ENCODE results near the gene CABP4.

GRCh38 chr11:67405688-67406339 is 49.3 kb upstream of the CABP4 start:
- TF ChIP-seq CTCF (IDR thresholded peaks at IDR 0.05 in 2 of 3, conservative IDR thresholded peaks at IDR 0.05 in 1 of 3; ENCODE audit: control insufficient read depth in 2 of 3, extremely low read depth in 1 of 3, insufficient read depth in 1 of 3, low read depth in 3 of 3, low read length in 3 of 3) (no peak), TAF1 (IDR thresholded peaks at IDR 0.05; ENCODE audit: borderline replicate concordance, low read depth, low read length) (no peak), MYC (IDR thresholded peaks at IDR 0.05; ENCODE audit: insufficient read depth, insufficient read length, insufficient replicate concordance, low read length, severe bottlenecking) (no peak), BRCA1 (IDR thresholded peaks at IDR 0.05; ENCODE audit: low read depth, low read length) (no peak), POLR2A (IDR thresholded peaks at IDR 0.05; ENCODE audit: low read depth, low read length) (no peak; the same call in 1 of the 2 replicates), CREB1 (IDR thresholded peaks at IDR 0.05; ENCODE audit: low read depth) (no peak), RAD51 (IDR thresholded peaks at IDR 0.05) (no peak), SREBF2 (IDR thresholded peaks at IDR 0.05; ENCODE audit: low read length) (no peak)

Data from GM12878 (cell line).